GM18907 (cell line): ENCODE results near the gene RASA1.

ENCODE experiments used
- ATAC-seq: cut with Tn5 transposase; IDR thresholded peaks from one replicate; pipeline ENCODE4 v1.9.1; 2021; ENCODE audit warnings: mild to moderate bottlenecking, moderate library complexity; ENCODE audit not compliant: unreplicated experiment

The RASA1 gene

GRCh38 chr5:87437724-87438123, 170.0 kb downstream of the RASA1 start:
- ATAC-seq, result no peak

DNA sequence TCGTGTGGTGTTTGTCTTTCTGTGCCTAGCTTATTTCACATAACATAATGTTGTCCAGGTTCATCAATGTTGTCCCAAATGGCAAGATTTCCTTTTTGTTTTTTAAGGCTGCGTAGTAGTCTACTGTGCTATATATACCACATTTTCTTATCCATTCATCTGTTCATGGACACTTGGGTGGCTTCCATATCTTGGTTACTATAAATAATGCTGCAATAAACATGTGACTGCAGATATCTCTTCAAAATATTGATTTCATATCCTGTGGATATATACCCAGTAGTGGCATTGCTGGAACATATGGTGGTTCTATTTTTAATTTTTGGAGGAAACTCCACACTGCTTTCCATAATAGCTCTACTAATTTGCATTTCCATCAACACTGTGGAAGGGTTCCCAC, 170.5 kb downstream of the RASA1 start:
- no peak for ATAC-seq
